Naive thymus-derived CD8-positive, alpha-beta T cell (primary cell): Measurements from ENCODE around the gene FDX2. TPM values are rescaled to one million over a fixed set of nuclear protein-coding genes. Genes with fewer than 3 reads are reported as not detected.

Source experiments
- ATAC-seq, 2 donors: fragments of 150-1000 bp; cut with Tn5 transposase in 1 of 2; sonication (Bioruptor Pico), chemical (Tn5 transposase) in 1 of 2; 1 replicate in 1 of 2; 2 replicates in 1 of 2; pipeline ENCODE4 v1.10.0; 2021; ENCODE audit warnings: mild to moderate bottlenecking in 2 of 2, moderate library complexity in 2 of 2
- POLR2A ChIA-PET: fragments of 350-600 bp; sonication (Branson Sonifier 250); formaldehyde crosslinking; loops from one replicate; lab custom pipeline; 2021; ENCODE audit warnings: antibody characterized with exemption; lab: Charles Lee
- DNase-seq, 10 donors: peaks; one replicate each; pipeline versions ENCODE4 v3.0.0 to v3.0.0-alpha.2; 2020 to 2022
- H3K27ac Mint-ChIP-seq, 10 donors: one replicate each; pipeline ENCODE4 v1.8.0; 2020 to 2022; ENCODE audit warnings: mild to moderate bottlenecking in 10 of 10, mixed read lengths in 10 of 10, moderate library complexity in 4 of 10, inconsistent platforms in 1 of 10
- H3K27me3 Mint-ChIP-seq, 5 donors: one replicate each; pipeline ENCODE4 v1.8.0; 2021 to 2022; ENCODE audit warnings: mixed read lengths in 5 of 5
- H3K36me3 Mint-ChIP-seq, 3 donors: one replicate each; pipeline ENCODE4 v1.8.0; 2020 to 2022; ENCODE audit warnings: mixed read lengths in 3 of 3, mild to moderate bottlenecking in 2 of 3, inconsistent platforms in 1 of 3
- H3K4me1 Mint-ChIP-seq, 4 donors: one replicate each; pipeline ENCODE4 v1.8.0; 2021 to 2022; ENCODE audit warnings: mixed read lengths in 4 of 4
- H3K4me3 Mint-ChIP-seq, 10 donors: one replicate each; pipeline ENCODE4 v1.8.0; 2020 to 2022; ENCODE audit warnings: mild to moderate bottlenecking in 10 of 10, mixed read lengths in 10 of 10, moderate library complexity in 6 of 10, inconsistent platforms in 1 of 10
- H3K9me3 Mint-ChIP-seq, 9 donors: one replicate each; pipeline ENCODE4 v1.8.0; 2020 to 2022; ENCODE audit warnings: mixed read lengths in 9 of 9, mild to moderate bottlenecking in 3 of 9, inconsistent platforms in 1 of 9, moderate library complexity in 1 of 9
- polyA plus RNA-seq, 3 donors: library from polyadenylated mRNA; unstranded; fragments of 300-500 nt; fragmentation: Illumina TruSeq; gene quantifications; one replicate each; pipeline ENCODE4 v1.2.3, GENCODE V29; 2021
- total RNA-seq, 8 experiments: library from RNA in 2 of 8; stranded (reverse) in 2 of 8; gene quantifications; one replicate each; pipeline ENCODE4 v1.2.3 and lab custom pipeline; 2021 to 2026

FDX2 gene
- total RNA-seq (10 to 100 TPM; 11.9 to 14.9 TPM), polyA plus RNA-seq (10 to 100 TPM; 14.3 to 26.7 (median 18.4) TPM), total RNA-seq (lab: John Stamatoyannopoulos, UW) (0 to 0.39 (median 0.09) reads per million in 6 experiments)

GRCh38 chr19:10315335-10316214 lies at the start of gene FDX2:
Gene FDX2 (minus strand): TSS chr19:10316015. CDS start chr19:10315996, 19 bp downstream.
- peaks cover 0 to 44% (median 8%) of the 10 kb centered on the region in 3 donors for H3K36me3 Mint-ChIP-seq
- peak within 1 kb of the TSS; percentile 71 to 97 (median 87) for H3K27ac Mint-ChIP-seq
- no peaks in the 10 kb centered on the region for H3K27me3 Mint-ChIP-seq
- peaks cover 4 to 24% (median 16%) of the 10 kb centered on the region in 4 donors for H3K4me1 Mint-ChIP-seq
- no peaks in the 10 kb centered on the region for H3K9me3 Mint-ChIP-seq
- POLR2A ChIA-PET: interaction anchor here (0.5 to 1.6 kb wide), 6 partner anchors 26 to 81 kb away, joined by 3 to 7 read pairs (median 4); partner anchors contain the start of gene ICAM5
- peak within 1 kb of the TSS; percentile 83 to 93 (median 90) for H3K4me3 Mint-ChIP-seq
- DNase-seq (peak; percentile 82 to 95 (median 87)), ATAC-seq (peak; percentile 91 to 94)

DNA sequence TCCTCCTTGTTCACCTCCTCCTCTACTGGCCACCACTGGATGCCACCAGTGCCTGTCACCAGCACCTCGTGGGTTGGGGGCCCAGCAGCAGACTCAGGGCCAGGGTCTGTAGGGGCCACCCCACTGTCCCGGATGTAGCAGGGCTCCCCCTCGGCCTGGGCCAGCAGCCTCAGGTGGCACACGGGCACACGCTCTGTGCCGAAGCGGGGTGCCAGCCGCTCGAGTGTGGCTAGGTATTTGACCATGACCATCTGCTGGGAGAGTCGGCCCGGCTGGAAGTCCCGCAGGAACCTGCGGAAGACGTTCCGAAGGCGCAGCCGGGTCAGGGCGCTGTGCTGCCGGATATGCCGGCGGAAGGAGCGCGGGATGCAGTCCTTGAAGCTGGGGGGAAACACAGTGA lies 49.7 kb upstream of the FDX2 start:
- Mint-ChIP-seq H3K4me1 (peaks cover 0 to 11% (median 8%) of the 10 kb centered on the region in 4 donors), H3K27me3 (no peaks in the 10 kb centered on the region), H3K27ac (no peak overlapping the region), H3K4me3 (no peak overlapping the region), H3K36me3 (peaks cover 0 to 85% (median 11%) of the 10 kb centered on the region in 3 donors), H3K9me3 (no peaks in the 10 kb centered on the region)
- ATAC-seq (no peak), DNase-seq (no peak)
- POLR2A ChIA-PET: no interaction called here

DNA sequence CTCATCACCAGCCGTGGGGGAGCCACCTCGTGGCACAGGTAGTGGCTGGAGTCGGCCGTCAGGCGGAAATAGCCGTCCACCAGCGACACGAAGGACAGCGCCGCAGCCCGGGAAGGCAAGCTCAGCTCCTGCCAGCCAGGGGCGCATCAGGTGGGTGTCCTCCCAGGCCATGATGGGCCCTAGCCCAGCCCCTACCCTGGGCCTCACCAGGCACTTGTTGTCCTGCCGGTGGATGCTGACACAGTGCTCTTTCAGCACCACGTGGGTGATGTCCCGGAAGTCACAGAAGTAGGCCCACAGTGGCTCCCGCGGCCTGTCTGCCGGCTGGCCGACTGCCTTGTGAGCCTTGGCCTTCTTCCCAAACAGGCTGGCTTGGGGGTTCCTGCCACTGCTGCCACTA lies 48.8 kb upstream of the FDX2 start:
- POLR2A ChIA-PET: no interaction called here

DNA sequence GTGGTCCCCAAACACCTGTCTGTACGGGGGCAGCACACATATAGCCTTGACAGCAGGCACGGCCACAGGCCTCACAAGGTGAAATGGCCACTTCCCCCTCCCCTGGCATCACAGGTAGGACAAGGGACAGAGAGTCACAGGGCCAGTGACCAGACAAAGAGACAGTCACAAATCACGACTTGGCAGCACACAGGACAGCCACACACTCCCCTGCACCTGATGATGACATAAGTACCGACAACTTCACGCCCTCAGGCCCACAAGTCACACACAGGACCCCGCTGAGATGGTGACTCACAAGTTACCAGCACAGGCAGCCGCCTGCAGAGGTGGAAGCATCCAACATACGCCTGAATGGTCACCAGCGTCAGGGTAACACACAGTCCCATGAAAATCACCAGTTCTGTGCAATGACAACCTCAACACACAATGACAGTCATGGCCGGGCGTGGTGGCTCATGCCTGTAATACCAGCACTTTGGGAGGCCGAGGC lies 48.0 kb upstream of the FDX2 start:
- Mint-ChIP-seq H3K27ac (peak overlapping the region in 2 of 10 donors; percentile 18 to 43), H3K4me1 (peaks cover 0 to 5% (median 2%) of the 10 kb centered on the region in 4 donors), H3K4me3 (no peak overlapping the region), H3K9me3 (no peaks in the 10 kb centered on the region), H3K36me3 (peaks cover 0 to 84% (median 9%) of the 10 kb centered on the region in 3 donors), H3K27me3 (no peaks in the 10 kb centered on the region)
- POLR2A ChIA-PET: no interaction called here
- DNase-seq (no peak), ATAC-seq (no peak)

More for the DNA sequence above, 48.8 kb upstream of the FDX2 start:
- ATAC-seq: no peak
- Mint-ChIP-seq H3K27me3 (no peaks in the 10 kb centered on the region), H3K4me3 (no peak overlapping the region), H3K4me1 (peaks cover 0 to 11% (median 8%) of the 10 kb centered on the region in 4 donors), H3K27ac (no peak overlapping the region), H3K9me3 (no peaks in the 10 kb centered on the region), H3K36me3 (peaks cover 0 to 86% (median 11%) of the 10 kb centered on the region in 3 donors)
- no peak for DNase-seq

DNA sequence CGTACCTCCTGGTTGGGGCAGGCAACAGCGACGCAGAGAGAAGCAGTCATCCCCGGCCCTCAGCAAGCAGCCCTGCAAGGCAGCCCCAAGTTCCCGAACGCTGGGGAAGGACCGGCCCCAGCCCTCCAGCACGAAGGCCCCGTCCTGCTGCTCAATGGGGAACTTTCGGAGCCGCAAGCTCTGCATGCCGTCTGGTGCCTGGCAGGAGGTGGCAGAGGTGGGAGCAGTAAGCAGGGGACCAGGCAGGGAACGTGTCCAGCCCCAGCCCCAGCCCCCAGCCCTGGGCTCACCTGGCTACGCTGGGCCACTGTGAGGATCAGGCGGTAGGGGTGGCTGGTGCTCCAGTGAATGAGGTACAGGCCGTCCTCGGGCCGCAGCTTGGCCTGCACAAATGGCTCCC lies 46.4 kb upstream of the FDX2 start:
- H3K27me3 Mint-ChIP-seq: no peaks in the 10 kb centered on the region
- POLR2A ChIA-PET: interaction anchor here (0.7 kb wide), 2 partner anchors 18 to 42 kb away, joined by 3 to 4 read pairs; partner anchors contain the start of gene TYK2
- no peak overlapping the region for H3K27ac Mint-ChIP-seq
- peaks cover 0 to 78% (median 8%) of the 10 kb centered on the region in 3 donors for H3K36me3 Mint-ChIP-seq
- H3K4me1 Mint-ChIP-seq: peaks cover 0 to 4% (median under 1%) of the 10 kb centered on the region in 4 donors
- ATAC-seq (no peak), DNase-seq (no peak)
- H3K9me3 Mint-ChIP-seq: no peaks in the 10 kb centered on the region
- no peak overlapping the region for H3K4me3 Mint-ChIP-seq

GRCh38 chr19:10361569-10362011 lies 45.8 kb upstream of the FDX2 start:
- Mint-ChIP-seq H3K9me3 (no peaks in the 10 kb centered on the region), H3K27ac (no peak overlapping the region), H3K4me3 (no peak overlapping the region), H3K36me3 (peaks cover 0 to 76% (median 8%) of the 10 kb centered on the region in 3 donors), H3K4me1 (peaks cover 0 to 4% (median under 1%) of the 10 kb centered on the region in 4 donors), H3K27me3 (no peaks in the 10 kb centered on the region)
- ATAC-seq (no peak), DNase-seq (no peak)
- POLR2A ChIA-PET: no interaction called here

DNA sequence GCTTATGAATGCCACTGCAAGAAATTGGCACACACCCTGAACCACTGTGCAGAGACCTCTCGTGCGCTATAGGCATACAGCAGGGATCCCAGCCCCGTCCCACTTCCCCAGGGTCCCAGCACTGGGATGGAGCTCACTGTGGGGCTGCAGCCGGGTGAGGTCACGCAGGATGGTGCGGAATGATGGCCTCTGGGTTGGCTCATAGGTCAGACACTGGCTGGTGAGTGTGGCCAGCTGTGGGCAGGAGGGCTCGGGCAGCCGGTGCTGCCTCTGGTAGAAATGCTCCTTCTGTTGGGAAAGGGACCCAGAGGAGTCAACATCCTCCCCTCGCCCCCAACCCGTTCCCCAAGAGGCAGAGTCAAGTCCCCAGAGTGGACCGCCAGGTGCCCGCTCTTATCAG lies 40.6 kb upstream of the FDX2 start:
- ATAC-seq (no peak), DNase-seq (no peak)
- Mint-ChIP-seq H3K27me3 (no peaks in the 10 kb centered on the region), H3K4me3 (no peak overlapping the region), H3K4me1 (peaks cover 0 to 5% (median 0%) of the 10 kb centered on the region in 4 donors), H3K27ac (peak overlapping the region in 2 of 10 donors; percentile 19 to 29), H3K9me3 (no peaks in the 10 kb centered on the region), H3K36me3 (peaks cover 0 to 74% (median 12%) of the 10 kb centered on the region in 3 donors)
- POLR2A ChIA-PET: no interaction called here

- DNase-seq (peak in 6 of 10 donors; percentile 17 to 38 (median 26)), ATAC-seq (peak; percentile 44 to 49)
- H3K36me3 Mint-ChIP-seq: peaks cover 0 to 59% (median 9%) of the 10 kb centered on the region in 3 donors
- H3K27ac Mint-ChIP-seq: no peak overlapping the region
- H3K9me3 Mint-ChIP-seq: no peaks in the 10 kb centered on the region
- POLR2A ChIA-PET: interaction anchor here (1.1 kb wide), 1 partner anchor 38 kb away, joined by 3 read pairs; the partner anchor contains the start of gene FDX2
- H3K4me3 Mint-ChIP-seq: no peak overlapping the region
- no peaks in the 10 kb centered on the region for H3K27me3 Mint-ChIP-seq
- H3K4me1 Mint-ChIP-seq: peaks cover 0 to 3% (median 0%) of the 10 kb centered on the region in 4 donors
Measured at GRCh38 chr19:10353793-10354391, 38.1 kb upstream of the FDX2 start.

- H3K9me3 Mint-ChIP-seq: no peaks in the 10 kb centered on the region
- peaks cover 0 to 3% (median 0%) of the 10 kb centered on the region in 4 donors for H3K4me1 Mint-ChIP-seq
- H3K36me3 Mint-ChIP-seq: peaks cover 0 to 55% (median 9%) of the 10 kb centered on the region in 3 donors
- no peaks in the 10 kb centered on the region for H3K27me3 Mint-ChIP-seq
- DNase-seq (no peak), ATAC-seq (no peak)
- no peak overlapping the region for H3K4me3 Mint-ChIP-seq
- H3K27ac Mint-ChIP-seq: no peak overlapping the region
- POLR2A ChIA-PET: interaction anchor here (1.1 kb wide), 1 partner anchor 37 kb away, joined by 3 read pairs; the partner anchor contains the start of gene FDX2
Measured at GRCh38 chr19:10352764-10353671, 37.2 kb upstream of the FDX2 start.

DNA sequence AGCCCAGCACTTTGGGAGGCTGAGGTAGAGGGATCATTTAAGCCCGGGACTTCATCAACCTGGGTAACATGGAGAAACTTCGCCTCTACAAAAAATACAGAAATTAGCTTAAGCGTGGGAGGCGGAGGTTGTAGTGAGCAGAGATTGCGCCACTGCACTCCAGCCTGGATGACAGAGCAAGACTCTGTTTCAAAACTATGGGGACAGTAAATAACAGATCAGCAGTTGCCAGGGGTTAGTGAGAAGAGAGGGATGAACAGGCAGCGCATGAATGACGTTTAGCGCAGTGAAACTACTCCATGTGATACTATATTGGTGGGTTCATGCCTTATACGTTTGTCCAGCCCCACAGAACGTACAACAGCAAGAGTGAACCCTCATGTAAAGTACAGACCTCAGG lies 30.7 kb upstream of the FDX2 start:
- no peak for ATAC-seq
- no peak for DNase-seq
- Mint-ChIP-seq H3K36me3 (peaks cover 0 to 8% (median 2%) of the 10 kb centered on the region in 3 donors), H3K4me1 (peaks cover 0 to 3% (median 0%) of the 10 kb centered on the region in 4 donors), H3K27ac (no peak overlapping the region), H3K4me3 (no peak overlapping the region), H3K27me3 (no peaks in the 10 kb centered on the region), H3K9me3 (no peaks in the 10 kb centered on the region)
- POLR2A ChIA-PET: no interaction called here

DNA sequence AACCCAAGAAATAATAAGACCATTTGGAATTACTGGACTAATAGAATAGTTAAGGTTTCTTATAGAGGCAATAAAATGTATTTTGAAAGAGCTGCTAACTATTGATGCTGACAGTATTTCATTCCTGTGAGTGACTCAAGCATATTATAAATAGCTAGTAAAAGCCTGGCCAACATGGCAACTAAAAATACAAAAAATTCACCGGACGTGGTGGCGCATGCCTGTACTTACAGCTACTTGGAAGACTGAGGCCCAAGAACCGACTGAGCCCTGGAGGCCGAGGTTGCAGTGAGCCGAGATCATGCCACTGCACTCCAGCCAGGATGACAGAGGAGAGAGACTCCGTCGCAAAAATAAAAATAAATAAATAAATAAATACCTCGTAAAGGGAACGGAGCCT lies 29.0 kb upstream of the FDX2 start:
- ATAC-seq (no peak), DNase-seq (no peak)
- H3K36me3 Mint-ChIP-seq: no peaks in the 10 kb centered on the region
- H3K4me3 Mint-ChIP-seq: no peak overlapping the region
- H3K27me3 Mint-ChIP-seq: no peaks in the 10 kb centered on the region
- no peaks in the 10 kb centered on the region for H3K9me3 Mint-ChIP-seq
- POLR2A ChIA-PET: interaction anchor here (1.0 to 2.1 kb wide), 2 partner anchors 11 to 36 kb away, joined by 5 to 8 read pairs; partner anchors contain the start of genes RAVER1 and TYK2
- H3K4me1 Mint-ChIP-seq: peaks cover 1 to 13% (median 9%) of the 10 kb centered on the region in 4 donors
- no peak overlapping the region for H3K27ac Mint-ChIP-seq
